GM19455 (cell line): Measurements from ENCODE around the gene ADIPOR2.
"Not testable (repeated sequence)": the region's sequence is repeated elsewhere in the genome, so short reads cannot be mapped to it uniquely, and the experiment has no call there.

ENCODE experiments used
- ATAC-seq: cut with Tn5 transposase; IDR thresholded peaks from one replicate; pipeline ENCODE4 v1.9.1; 2021; ENCODE audit not compliant: unreplicated experiment

ADIPOR2 gene

GRCh38 chr12:1663440-1664132 lies 27.3 kb upstream of the ADIPOR2 start:
- ATAC-seq: no peak

GRCh38 chr12:1665366-1665765 lies 25.5 kb upstream of the ADIPOR2 start:
- ATAC-seq: no peak

GRCh38 chr12:1666215-1666614 lies 24.7 kb upstream of the ADIPOR2 start:
- no peak for ATAC-seq

GRCh38 chr12:1666685-1667162 lies 24.1 kb upstream of the ADIPOR2 start:
- ATAC-seq: no peak

GRCh38 chr12:1668833-1669543 lies 21.9 kb upstream of the ADIPOR2 start:
- no peak for ATAC-seq

- no peak for ATAC-seq
Measured at GRCh38 chr12:1670358-1671268, 20.3 kb upstream of the ADIPOR2 start.

- no peak for ATAC-seq
Measured at GRCh38 chr12:1676043-1676442, 14.8 kb upstream of the ADIPOR2 start.

- ATAC-seq: no peak
Measured at GRCh38 chr12:1680804-1681492, 9.9 kb upstream of the ADIPOR2 start.

GRCh38 chr12:1681493-1681807 lies 9.4 kb upstream of the ADIPOR2 start:
- ATAC-seq: no peak

- no peak for ATAC-seq
Measured at GRCh38 chr12:1688086-1688710, 2.7 kb upstream of the ADIPOR2 start.

- ATAC-seq: peak; percentile 40
Measured at GRCh38 chr12:1691123-1692007, 495 bp downstream of the ADIPOR2 start.

GRCh38 chr12:1692226-1692625 lies 1.4 kb downstream of the ADIPOR2 start:
- ATAC-seq: no peak

- ATAC-seq: no peak
Measured at GRCh38 chr12:1692895-1693610, 2.2 kb downstream of the ADIPOR2 start.

- ATAC-seq: not testable (repeated sequence)
Measured at GRCh38 chr12:1695097-1695496, 4.2 kb downstream of the ADIPOR2 start.

- ATAC-seq: no peak
Measured at GRCh38 chr12:1695886-1696670, 5.2 kb downstream of the ADIPOR2 start.

GRCh38 chr12:1696800-1697199 lies 5.9 kb downstream of the ADIPOR2 start:
- ATAC-seq: no peak

GRCh38 chr12:1697271-1697670 lies 6.4 kb downstream of the ADIPOR2 start:
- no peak for ATAC-seq

GRCh38 chr12:1698720-1699119 lies 7.8 kb downstream of the ADIPOR2 start:
- no peak for ATAC-seq
